ENCODE data around the gene RAB3GAP1.

The RAB3GAP1 gene

GRCh38 chr2:135203944-135204343 is 151.9 kb downstream of the RAB3GAP1 start:
- Histone ChIP-seq H3K4me3 (ENCODE audit: low read depth, low read length) (no peak overlapping the region), H3K4me1 (no peaks in the 10 kb centered on the region), H3K36me3 (no peaks in the 10 kb centered on the region), H3K27me3 (no peaks in the 10 kb centered on the region), H3K9me3 (no peaks in the 10 kb centered on the region)
- TF ChIP-seq CTCF (IDR thresholded peaks at IDR 0.05; ENCODE audit: low read depth, low read length), result no peak
- no peak for DNase-seq

DNA sequence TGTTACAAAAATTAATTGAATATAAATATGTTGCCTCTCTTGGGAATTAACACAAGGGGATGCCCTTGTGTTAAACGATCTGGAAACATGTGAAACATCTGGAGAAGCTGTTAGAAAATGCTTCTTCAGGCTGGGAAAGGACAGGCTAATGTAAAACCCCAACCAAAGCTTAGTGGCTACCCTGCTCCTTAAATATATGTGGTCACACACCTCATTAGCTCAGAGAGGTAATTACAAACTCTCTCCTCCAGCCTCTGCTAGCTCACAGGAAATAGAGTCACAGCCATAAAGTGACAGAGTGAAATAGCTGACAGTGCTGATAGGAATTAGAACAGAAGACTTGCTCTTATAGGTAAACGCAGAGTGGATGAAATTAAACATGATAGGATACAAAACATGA is 155.9 kb downstream of the RAB3GAP1 start:
- Histone ChIP-seq H3K4me1 (no peaks in the 10 kb centered on the region), H3K4me3 (ENCODE audit: low read depth, low read length) (no peak overlapping the region), H3K27me3 (no peaks in the 10 kb centered on the region), H3K36me3 (no peaks in the 10 kb centered on the region), H3K9me3 (no peaks in the 10 kb centered on the region)
- no peak for TF ChIP-seq CTCF (IDR thresholded peaks at IDR 0.05; ENCODE audit: low read depth, low read length)
- no peak for DNase-seq

GRCh38 chr2:135212757-135213156 is 160.7 kb downstream of the RAB3GAP1 start:
- TF ChIP-seq CTCF (IDR thresholded peaks at IDR 0.05; ENCODE audit: low read depth, low read length), result no peak
- no peaks in the 10 kb centered on the region for H3K4me1 ChIP-seq
- no peak overlapping the region for H3K4me3 ChIP-seq (ENCODE audit: low read depth, low read length)
- H3K27me3 ChIP-seq, result no peaks in the 10 kb centered on the region
- no peaks in the 10 kb centered on the region for H3K36me3 ChIP-seq
- peak; percentile 6 for DNase-seq
- no peaks in the 10 kb centered on the region for H3K9me3 ChIP-seq

DNA sequence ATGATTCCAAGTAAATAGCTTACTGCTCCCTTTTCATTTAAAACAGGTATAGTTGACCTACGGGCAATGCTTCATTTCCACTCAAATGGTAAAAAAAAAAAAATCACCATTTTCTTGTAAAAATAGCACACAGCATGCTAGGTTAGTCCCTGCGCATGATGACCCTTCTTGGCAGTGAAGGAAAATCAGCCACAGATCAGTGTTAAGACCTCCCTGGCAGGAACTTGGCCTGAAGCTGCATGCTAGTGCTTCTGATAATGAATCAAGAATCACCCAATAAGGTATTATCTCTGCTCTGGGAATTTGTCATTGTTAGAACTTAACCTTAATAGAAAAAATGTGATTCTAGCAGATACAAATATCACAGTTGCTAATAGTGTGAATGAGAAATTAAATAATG is 166.3 kb downstream of the RAB3GAP1 start:
- no peaks in the 10 kb centered on the region for H3K36me3 ChIP-seq
- no peaks in the 10 kb centered on the region for H3K4me1 ChIP-seq
- H3K27me3 ChIP-seq, result no peaks in the 10 kb centered on the region
- H3K4me3 ChIP-seq (ENCODE audit: low read depth, low read length), result no peak overlapping the region
- no peak for DNase-seq
- TF ChIP-seq CTCF (IDR thresholded peaks at IDR 0.05; ENCODE audit: low read depth, low read length), result no peak
- no peaks in the 10 kb centered on the region for H3K9me3 ChIP-seq

- Histone ChIP-seq H3K9me3 (no peaks in the 10 kb centered on the region), H3K27me3 (no peaks in the 10 kb centered on the region), H3K4me3 (ENCODE audit: low read depth, low read length) (no peak overlapping the region), H3K36me3 (no peaks in the 10 kb centered on the region), H3K4me1 (no peaks in the 10 kb centered on the region)
- DNase-seq, result no peak
- TF ChIP-seq CTCF (IDR thresholded peaks at IDR 0.05; ENCODE audit: low read depth, low read length), result no peak
Observed at GRCh38 chr2:135219226-135219625, 167.1 kb downstream of the RAB3GAP1 start.

Measured in BE2C (cell line).